Glutamatergic neuron (in vitro differentiated cells): Measurements from ENCODE around the gene OR51L1. TPM values are rescaled to one million over a fixed set of nuclear protein-coding genes. Genes with fewer than 3 reads are reported as not detected.
"Not testable (repeated sequence)": the region's sequence is repeated elsewhere in the genome, so short reads cannot be mapped to it uniquely, and the experiment has no call there.

ENCODE experiments used
- DNase-seq: peaks from one replicate; pipeline ENCODE4 v3.0.0; 2022
- H3K27ac Mint-ChIP-seq: one replicate; pipeline ENCODE4 v1.8.0; 2020; ENCODE audit warnings: mild to moderate bottlenecking, mixed read lengths, inconsistent platforms; ENCODE audit not compliant: unreplicated experiment
- H3K27me3 Mint-ChIP-seq: one replicate; pipeline ENCODE4 v1.8.0; 2020; ENCODE audit warnings: mild to moderate bottlenecking, moderate library complexity, mixed read lengths, inconsistent platforms; ENCODE audit not compliant: unreplicated experiment
- H3K36me3 Mint-ChIP-seq: one replicate; pipeline ENCODE4 v1.8.0; 2020; ENCODE audit warnings: mild to moderate bottlenecking, mixed read lengths, inconsistent platforms; ENCODE audit not compliant: unreplicated experiment
- H3K4me1 Mint-ChIP-seq: one replicate; pipeline ENCODE4 v1.8.0; 2020; ENCODE audit warnings: mild to moderate bottlenecking, low read depth, mixed read lengths, inconsistent platforms; ENCODE audit not compliant: unreplicated experiment
- H3K4me3 Mint-ChIP-seq: one replicate; pipeline ENCODE4 v1.8.0; 2020; ENCODE audit warnings: mild to moderate bottlenecking, mixed read lengths, inconsistent platforms; ENCODE audit not compliant: unreplicated experiment
- H3K9me3 Mint-ChIP-seq: one replicate; pipeline ENCODE4 v1.8.0; 2020; ENCODE audit warnings: mild to moderate bottlenecking, moderate library complexity, mixed read lengths, inconsistent platforms; ENCODE audit not compliant: unreplicated experiment
- long read RNA-seq: library from polyadenylated mRNA; unstranded; transcript quantifications from one replicate; pipeline ENCODE4 v2.0.0, GENCODE V29; 2020; ENCODE audit not compliant: unreplicated experiment
- total RNA-seq: library from RNA; stranded (reverse); fragmentation: NEBNext Ultra II Directional; extraction: Animal tissue kit (Norgen Biotek cat#: 25700); gene quantifications from one replicate; pipeline ENCODE4 v1.2.1, GENCODE V29; 2021; ENCODE audit not compliant: unreplicated experiment
- TF ChIP-seq, protein P1 (sequence below): fragments of 200-600 bp; sonication (generic); IDR thresholded peaks from one replicate; pipeline ENCODE4 v1.5.0; 2021; ENCODE audit not compliant: partially characterized antibody, unreplicated experiment

OR51L1 gene, protein sequence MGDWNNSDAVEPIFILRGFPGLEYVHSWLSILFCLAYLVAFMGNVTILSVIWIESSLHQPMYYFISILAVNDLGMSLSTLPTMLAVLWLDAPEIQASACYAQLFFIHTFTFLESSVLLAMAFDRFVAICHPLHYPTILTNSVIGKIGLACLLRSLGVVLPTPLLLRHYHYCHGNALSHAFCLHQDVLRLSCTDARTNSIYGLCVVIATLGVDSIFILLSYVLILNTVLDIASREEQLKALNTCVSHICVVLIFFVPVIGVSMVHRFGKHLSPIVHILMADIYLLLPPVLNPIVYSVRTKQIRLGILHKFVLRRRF
- total RNA-seq: not detected
- long read RNA-seq: 0 reads

DNA sequence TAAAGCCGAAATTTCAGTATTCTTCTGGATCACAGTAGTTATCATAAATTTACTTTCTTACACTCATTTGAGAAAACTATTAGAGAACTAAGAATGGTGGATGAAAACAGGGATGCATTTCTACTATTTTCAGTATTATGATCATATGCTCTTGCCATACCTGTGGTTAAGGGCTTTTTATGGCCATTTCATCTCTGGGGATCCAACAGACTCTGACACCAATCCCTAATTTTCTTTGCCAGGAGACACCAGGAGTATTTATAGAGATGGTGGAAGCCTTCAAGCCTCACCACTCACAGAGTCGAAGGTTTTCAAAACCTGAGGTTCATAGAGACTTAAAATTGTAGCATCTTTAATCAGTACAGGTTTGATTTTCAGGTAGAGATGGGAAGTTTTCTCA is at the start of gene OR51L1:
OR51L1 (plus strand) TSS at position 301 of the 400 bp plus-strand sequence. CDS start 4,132 bp downstream, outside the sequence.
- no peak for DNase-seq
- H3K27me3 Mint-ChIP-seq: no peaks in the 10 kb centered on the region
- H3K4me3 Mint-ChIP-seq: no peak within 1 kb of the TSS
- H3K36me3 Mint-ChIP-seq: no peaks in the 10 kb centered on the region
- no peak within 1 kb of the TSS for H3K27ac Mint-ChIP-seq
- TF ChIP-seq, protein P1, sequence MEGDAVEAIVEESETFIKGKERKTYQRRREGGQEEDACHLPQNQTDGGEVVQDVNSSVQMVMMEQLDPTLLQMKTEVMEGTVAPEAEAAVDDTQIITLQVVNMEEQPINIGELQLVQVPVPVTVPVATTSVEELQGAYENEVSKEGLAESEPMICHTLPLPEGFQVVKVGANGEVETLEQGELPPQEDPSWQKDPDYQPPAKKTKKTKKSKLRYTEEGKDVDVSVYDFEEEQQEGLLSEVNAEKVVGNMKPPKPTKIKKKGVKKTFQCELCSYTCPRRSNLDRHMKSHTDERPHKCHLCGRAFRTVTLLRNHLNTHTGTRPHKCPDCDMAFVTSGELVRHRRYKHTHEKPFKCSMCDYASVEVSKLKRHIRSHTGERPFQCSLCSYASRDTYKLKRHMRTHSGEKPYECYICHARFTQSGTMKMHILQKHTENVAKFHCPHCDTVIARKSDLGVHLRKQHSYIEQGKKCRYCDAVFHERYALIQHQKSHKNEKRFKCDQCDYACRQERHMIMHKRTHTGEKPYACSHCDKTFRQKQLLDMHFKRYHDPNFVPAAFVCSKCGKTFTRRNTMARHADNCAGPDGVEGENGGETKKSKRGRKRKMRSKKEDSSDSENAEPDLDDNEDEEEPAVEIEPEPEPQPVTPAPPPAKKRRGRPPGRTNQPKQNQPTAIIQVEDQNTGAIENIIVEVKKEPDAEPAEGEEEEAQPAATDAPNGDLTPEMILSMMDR: no peak
- peaks cover 2% of the 10 kb centered on the region for H3K9me3 Mint-ChIP-seq
- no peaks in the 10 kb centered on the region for H3K4me1 Mint-ChIP-seq

DNA sequence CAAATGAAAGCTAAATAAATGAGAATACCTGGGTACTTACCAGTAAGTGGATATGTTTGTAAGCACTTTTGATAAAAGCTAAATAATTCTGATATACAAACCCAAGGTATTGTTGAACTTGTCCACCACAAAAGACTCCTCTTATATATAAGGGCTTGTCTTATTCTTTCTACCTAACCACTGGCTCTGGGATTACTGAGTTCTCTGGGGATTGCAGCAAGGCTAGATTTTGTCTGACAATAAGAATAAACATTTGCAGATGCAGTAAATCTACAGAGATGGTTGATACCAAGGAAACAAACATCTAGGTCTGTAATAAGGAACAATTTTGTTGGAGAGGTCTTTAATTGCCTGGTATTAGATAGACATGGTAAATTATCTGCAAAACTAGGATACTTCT is 47.1 kb upstream of the OR51L1 start, which contains the start of gene OR51A4:
OR51A4 (minus strand) TSS at position 101 of the 400 bp plus-strand sequence. CDS start 505 bp downstream, outside the sequence.
- TF ChIP-seq, protein P1: no peak
- DNase-seq: no peak
- Mint-ChIP-seq H3K27ac (no peak within 1 kb of the TSS), H3K36me3 (no peaks in the 10 kb centered on the region), H3K9me3 (no peaks in the 10 kb centered on the region), H3K4me1 (no peaks in the 10 kb centered on the region), H3K27me3 (no peaks in the 10 kb centered on the region), H3K4me3 (no peak within 1 kb of the TSS)

DNA sequence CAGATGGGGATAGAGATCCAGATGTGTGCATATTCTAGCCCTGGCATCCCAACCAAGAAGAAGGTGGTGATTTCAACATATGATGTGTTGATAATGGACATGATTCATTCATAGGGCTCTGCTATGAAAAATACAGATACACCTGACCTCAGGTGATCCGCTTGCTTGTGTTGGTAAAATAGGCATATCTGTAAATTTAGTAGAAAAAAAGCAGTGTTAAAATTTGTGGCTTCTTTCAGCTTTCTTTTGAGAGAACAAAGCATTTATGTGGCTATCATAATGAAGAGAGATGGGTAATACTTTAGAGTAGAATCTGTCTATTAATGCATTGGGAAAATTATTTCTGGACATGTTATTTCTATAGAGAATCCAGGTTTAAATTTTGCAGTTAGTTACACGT is 39.0 kb upstream of the OR51L1 start, which contains the start of gene OR51A2:
OR51A2 (minus strand) TSS at position 101 of the 400 bp plus-strand sequence; CDS start at position 101, 0 bp downstream.
- not testable (repeated sequence) for H3K36me3 Mint-ChIP-seq, H3K27ac Mint-ChIP-seq, H3K27me3 Mint-ChIP-seq, H3K4me3 Mint-ChIP-seq, DNase-seq, H3K9me3 Mint-ChIP-seq, H3K4me1 Mint-ChIP-seq

DNA sequence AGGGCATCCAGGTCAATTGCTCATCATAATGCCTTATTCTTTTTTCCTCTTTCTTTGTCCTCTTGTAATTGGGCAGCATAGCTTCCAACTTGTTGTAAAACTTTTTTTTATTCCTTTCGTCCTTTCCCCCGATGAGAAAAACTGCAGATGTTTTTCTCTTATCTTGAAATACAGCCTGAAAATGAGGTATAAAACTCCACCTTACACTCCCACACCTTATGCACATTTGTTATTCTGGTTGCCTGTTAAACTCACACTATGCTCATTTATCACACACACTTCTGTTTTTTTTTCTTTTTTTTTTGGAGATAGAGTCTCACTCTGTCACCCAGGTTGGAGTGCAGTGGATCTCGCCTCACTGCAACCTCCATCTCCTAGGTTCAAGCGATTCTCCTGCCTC is 37.3 kb upstream of the OR51L1 start:
- H3K27ac Mint-ChIP-seq: no peak overlapping the region
- TF ChIP-seq, protein P1: no peak
- H3K9me3 Mint-ChIP-seq: no peaks in the 10 kb centered on the region
- DNase-seq: no peak
- peaks cover 2% of the 10 kb centered on the region for H3K4me1 Mint-ChIP-seq
- H3K36me3 Mint-ChIP-seq: no peaks in the 10 kb centered on the region
- no peaks in the 10 kb centered on the region for H3K27me3 Mint-ChIP-seq
- H3K4me3 Mint-ChIP-seq: no peak overlapping the region

DNA sequence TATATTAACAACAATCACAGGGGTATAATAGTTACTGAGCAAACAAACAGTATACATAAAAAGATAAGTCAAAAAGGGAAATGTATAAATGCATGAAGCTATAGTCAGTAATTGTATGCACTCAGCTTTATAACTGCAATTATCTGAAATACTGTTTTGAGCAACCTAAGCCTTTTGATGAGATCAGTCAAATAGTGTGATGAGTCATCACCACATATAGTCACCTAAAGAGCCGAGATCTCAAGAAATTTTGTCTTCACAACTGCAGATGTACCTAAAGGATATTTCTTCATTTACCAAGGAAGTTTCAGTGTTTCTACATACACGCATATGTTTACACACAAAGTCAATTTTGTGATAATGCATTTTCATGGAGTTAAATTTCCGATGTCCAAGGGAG is 33.8 kb upstream of the OR51L1 start:
- H3K27ac Mint-ChIP-seq: no peak overlapping the region
- no peaks in the 10 kb centered on the region for H3K27me3 Mint-ChIP-seq
- no peaks in the 10 kb centered on the region for H3K36me3 Mint-ChIP-seq
- TF ChIP-seq, protein P1: no peak
- DNase-seq: no peak
- no peak overlapping the region for H3K4me3 Mint-ChIP-seq
- H3K4me1 Mint-ChIP-seq: peaks cover 4% of the 10 kb centered on the region
- H3K9me3 Mint-ChIP-seq: peaks cover 7% of the 10 kb centered on the region
